NCI-H526 (cell line): ENCODE results near the gene FGGY.

ENCODE experiments used
- DNase-seq, 2 experiments: peaks; one replicate each; lab custom pipeline; 2025; lab: John Stamatoyannopoulos, UW

The FGGY gene

DNA sequence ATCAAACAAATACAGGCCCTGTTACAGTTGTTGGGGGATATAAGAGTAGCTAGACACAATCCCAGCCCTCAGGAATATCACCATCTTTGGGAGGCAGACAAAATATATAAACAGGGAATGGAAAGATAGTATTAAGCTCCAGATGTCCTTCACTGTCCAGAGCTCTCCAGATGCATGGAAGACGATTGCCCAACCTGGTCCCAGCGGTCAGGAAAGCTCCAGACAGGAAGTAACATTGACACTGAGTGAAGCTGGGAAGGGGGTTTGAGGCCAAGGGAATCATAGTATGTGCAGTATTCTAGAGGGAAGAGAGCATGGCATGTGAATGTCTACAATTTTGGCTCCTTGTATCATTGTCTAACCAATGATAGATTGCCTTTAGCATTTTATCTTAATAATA, 344.0 kb downstream of the FGGY start:
- DNase-seq = no peak

DNA sequence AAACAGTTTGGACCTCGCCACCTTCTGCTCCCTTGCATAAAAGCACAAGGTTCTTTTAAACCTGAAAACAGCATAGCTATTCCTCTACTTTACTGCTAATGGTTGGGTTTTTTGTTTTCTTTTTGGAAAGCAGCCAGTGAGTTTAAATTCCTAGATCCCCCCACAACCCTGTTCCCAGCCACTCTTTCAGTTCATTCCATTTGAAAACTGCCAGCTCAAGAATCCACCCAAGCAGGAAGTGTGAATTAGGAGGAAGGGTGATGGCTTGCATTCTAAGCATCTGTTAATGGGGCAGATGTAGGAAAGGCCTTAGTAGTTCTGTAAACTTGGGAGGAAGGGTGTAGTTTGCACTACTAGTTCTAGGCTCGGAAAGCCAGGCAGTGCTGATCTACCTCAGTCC, 344.9 kb downstream of the FGGY start:
- DNase-seq = no peak

GRCh38 chr1:59643526-59643925, 346.6 kb downstream of the FGGY start:
- DNase-seq = no peak

DNA sequence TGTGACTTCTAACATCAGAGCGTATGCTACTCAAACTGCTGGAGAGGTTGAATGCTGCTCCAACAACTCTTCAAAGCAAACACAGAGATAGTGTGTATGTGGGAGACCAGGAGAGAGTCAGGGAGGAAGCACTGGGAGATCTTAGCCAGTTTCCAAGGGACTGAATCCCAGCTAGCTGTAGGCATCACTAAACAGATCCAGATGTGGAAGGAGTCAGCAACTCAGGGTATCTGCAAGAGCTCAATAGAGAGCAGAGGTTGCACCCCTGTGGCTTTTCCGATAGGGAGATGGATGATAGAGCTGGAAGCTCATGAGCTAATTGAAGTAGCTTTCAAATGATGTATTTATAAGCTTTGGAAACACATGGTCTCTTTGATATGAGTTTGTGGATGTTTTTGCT, 349.0 kb downstream of the FGGY start:
- DNase-seq = no peak

GRCh38 chr1:59653142-59653958, 356.5 kb downstream of the FGGY start:
- peak in 1 of 2 experiments; percentile 37 for DNase-seq

DNA sequence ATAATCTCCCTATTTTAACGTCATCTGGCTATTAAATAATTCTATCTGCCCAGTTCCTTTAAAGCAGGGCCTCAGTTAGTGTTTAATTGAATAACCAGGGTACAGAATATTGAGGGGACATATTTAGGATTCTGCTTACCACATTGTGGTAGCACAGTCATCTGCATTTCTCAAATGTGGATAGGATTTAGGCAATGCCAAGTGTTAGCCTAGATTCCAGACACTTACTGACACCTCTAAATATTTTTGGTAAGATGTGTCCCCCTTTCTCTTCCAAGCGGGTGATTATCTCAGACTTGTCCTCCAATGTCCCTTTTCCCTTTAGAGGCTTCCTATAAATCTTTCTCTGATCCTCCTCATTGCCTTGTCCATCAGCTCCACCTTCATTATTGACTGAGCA, 357.1 kb downstream of the FGGY start:
- no peak for DNase-seq

DNA sequence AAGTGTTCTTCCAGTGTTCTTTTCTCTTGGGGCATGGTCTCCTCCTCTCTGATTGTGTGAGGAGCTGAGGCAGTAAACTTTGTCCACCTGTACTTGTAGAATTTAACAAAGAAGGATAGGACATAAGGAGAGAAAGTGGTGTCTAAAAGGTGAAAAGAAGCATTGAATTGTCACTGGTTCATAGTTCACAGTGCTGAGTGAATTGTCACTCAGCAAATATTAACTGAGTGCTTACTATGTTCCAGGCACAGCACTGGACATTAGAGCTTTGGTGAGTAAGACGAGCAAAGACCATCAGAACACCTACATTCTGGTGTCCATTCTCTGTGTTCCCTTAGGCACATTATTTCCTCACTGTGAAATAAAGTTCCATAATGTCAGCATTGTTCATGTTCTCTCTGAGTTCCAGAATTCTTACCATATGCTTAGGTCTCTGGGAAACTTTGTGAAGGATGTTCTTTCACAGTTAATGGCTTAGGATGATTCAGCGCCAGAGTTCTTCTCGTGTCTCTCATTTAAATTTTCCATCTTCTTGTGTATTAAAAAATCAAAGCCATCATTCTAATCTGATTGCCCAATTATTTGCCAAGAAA, 361.1 kb downstream of the FGGY start:
- no peak for DNase-seq

DNA sequence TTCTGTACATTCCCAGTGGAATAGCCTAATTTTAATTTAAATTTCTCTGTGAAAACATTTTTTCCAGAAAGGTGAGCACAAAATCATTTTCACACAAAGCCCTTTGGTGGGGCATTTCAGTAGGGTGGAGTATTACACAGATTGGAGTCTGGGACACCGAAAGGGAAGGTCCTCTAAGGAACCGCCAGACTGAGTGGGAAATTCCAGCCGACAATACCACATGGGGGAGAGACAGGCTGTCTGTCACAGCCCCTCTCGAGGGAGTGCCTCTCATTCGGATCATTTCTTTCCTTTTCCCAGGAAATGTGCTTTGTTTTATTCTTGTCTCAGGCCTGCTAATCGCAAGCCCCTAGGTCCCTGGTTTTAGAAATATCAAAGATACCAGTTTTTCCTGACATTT, 367.3 kb downstream of the FGGY start:
- peak; percentile 67 to 79 for DNase-seq

DNA sequence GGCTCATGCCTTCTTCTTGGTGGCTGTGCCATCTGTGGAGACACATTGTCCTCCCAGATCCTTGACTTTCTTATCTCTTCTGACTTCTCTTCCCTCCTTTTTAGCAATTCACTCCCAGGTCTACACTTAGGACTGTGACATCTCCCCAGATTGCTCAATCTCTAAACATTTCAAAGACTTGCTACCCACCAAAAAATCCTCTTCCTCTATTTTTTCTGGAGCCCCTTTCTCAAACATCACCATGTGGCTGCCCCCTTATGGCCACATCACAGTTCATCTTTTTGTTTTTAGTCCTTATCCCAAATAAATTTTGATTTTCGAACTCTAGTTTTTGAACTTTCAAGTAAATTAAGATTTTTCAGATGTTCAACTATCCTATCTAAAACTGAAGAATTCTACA, 369.2 kb downstream of the FGGY start:
- DNase-seq = no peak

- DNase-seq = no peak
Measured at GRCh38 chr1:59667020-59667419, 370.1 kb downstream of the FGGY start.

DNA sequence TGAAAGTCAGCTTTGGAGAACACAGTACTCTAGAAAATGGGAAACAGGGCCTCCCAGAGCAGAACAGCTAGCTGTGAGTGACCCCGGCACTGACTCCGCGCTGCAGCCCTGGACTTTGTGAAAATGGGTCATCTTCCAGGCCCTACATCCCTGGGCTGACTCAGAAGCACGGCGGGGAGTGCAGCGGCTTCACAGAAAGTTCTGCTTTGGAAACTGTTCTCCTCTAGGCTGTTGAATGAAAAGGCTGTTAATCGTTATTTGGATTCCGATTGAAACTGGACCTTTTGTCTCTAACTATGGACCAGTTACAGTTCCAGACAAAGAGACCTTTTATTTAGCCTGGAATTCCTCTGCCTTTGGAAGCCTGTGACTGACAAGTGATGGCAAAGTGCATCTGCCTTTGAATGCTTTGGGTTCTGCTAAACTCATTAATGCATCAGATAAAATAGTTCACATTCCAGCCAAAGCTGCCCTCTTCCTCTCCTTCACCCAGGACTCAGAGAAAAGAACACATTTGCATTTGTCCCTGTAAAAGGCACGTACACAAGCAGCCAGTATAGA, 372.9 kb downstream of the FGGY start:
- DNase-seq = no peak

- no peak for DNase-seq
Measured at GRCh38 chr1:59670662-59671061, 373.8 kb downstream of the FGGY start.

DNA sequence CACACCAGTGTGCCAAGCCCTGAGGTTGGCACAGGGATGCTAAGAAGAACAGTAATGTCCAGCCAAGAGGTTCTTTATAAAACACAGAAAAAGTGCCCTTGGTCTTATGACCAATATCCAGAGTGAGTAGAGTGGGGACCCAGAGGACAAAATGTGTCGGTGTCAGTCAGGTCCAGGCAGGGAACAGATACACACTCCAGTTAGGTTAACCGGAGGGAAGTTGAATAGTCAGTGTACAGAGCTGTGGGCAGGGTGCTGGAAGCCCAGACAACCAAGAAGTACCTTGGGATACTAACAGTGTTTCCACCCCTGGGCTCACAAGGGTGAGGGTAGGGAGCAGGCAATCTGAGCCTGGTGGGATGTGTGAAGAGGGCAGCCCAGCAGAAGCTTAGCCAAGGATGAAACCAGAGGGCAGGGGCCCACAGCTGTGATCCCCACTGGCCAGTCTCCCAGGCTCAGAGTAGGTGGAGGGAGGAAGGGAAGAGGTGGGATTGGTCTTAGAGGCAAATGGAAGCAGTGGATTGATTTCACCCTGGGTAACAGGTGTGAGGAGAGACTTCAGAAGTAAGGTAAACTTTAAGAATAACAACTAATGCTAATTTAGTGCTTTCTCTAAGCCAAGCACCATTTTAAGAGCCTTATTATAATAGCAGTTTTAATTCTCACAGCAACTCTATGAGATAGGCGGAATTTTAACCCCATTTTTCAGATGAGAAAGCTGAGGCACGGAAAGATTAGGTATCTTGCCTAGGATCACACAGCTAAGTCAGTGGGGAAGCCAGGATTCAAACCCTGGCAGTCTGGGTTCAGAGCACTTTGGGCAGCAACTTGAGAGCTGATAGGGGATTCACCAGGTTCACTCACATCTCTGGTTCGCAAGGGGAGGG, 374.4 kb downstream of the FGGY start:
- no peak for DNase-seq

GRCh38 chr1:59671953-59672305, 375.0 kb downstream of the FGGY start:
- no peak for DNase-seq

DNA sequence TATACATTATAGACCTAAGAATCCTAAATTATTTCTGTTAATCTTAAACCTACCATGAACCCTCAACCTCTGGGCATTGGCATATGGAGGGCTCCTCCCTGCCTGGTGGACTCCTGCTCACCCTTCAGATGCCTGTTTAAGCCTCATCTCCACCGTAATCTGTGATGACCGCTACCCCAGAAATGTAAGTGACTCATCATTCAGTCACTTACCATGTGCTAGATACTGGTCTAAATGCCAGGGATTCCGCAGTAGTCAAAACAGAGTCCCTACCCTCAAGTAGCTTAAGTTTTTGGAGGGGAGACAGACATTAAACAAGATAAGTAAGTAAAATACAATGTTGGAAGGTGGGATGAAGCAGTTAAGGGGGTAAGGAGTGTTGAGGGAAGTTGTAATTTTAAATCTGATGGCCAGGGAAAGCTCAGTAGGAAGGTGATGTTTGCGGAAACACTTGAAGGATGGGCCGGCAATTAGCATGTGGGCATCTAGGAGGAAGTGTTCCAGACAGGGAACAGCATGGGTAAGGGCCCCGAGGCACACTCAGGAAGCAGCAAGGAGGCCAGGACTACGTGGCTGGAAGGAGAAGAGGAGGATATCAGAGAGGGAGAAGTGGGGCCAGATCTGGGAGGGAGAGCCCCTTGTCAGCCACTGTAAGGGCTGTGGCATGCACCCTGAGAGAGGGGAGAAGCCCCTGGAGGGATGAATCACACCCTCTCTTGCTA, 376.1 kb downstream of the FGGY start:
- no peak for DNase-seq

DNA sequence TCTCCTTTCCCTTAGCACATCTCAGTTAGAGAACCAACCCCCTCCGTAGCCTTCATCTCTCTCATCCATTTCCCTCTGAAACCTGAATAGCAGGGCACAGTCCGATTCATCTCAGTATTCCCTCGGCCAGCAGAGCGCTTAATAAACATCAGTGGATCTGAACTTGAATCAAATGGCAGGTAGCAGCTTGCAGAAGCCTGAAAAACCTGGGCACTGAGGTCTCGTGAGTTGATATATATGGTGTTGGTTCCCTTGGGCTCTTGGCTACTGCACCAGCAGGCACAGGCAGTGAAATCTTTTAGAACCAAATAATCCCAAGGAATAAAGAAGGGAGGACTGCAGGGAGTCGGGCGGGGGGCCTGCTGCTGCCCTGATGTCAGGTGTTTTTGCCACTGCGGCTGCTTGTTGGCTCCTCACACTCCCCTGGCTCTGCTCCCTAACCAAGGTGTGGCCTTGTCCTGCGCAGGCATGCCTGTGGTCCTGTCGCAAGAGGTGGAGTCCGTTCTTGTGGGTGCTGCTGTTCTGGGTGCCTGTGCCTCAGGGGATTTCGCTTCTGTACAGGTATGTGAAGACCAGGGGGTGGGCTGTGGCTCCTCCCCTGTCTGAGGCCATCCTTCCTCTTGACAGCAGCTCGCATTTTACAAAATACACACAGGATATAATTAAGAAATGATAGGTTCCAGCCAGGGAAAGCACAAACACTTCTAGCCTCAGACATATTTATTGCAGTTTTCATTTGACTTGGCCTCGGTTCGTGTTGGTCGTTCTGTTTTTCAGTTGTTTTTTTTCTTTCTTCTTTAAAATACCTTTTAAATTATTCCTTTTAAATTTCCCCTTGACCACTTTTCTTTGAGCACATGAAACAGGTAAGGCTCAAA, 376.9 kb downstream of the FGGY start:
- no peak for DNase-seq

DNA sequence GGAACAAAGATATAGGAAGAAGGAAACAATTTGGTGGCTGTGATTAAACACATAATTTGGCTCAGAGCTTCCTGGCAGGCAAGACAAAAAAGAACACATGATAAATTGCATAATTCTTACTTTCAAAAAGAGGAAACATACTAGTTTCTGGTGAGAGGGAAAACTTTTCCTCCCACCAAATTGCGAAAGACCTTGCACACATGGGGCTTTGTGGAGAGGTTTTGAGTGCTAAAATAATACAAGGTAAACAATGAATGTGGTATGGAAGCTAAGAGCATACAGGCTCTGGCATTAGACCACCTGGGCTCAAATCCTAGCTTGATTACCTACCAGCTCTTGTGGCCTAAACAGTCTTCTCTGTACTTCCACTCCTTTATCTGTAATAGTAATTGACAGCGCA, 377.7 kb downstream of the FGGY start:
- DNase-seq = no peak

DNA sequence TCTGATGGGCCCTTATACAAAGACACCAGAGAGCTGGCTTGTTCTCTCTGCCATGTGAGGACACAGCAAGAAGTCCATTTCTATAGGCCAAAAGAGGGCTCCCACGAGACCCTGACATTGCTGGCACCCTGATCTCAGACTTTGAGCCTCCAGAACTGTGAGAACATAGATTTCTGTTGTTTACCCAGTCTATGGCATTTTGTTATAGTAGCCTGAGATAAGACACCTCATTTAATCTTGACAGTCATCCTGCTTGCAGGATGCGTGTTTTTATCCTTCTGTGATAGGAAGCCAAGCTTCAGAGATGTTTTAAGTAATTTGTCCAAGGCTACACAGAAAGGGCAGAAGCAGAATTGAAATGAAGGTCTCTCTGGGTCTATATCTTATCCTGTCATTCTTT, 379.0 kb downstream of the FGGY start:
- no peak for DNase-seq

GRCh38 chr1:59678040-59678439, 381.1 kb downstream of the FGGY start:
- no peak for DNase-seq

DNA sequence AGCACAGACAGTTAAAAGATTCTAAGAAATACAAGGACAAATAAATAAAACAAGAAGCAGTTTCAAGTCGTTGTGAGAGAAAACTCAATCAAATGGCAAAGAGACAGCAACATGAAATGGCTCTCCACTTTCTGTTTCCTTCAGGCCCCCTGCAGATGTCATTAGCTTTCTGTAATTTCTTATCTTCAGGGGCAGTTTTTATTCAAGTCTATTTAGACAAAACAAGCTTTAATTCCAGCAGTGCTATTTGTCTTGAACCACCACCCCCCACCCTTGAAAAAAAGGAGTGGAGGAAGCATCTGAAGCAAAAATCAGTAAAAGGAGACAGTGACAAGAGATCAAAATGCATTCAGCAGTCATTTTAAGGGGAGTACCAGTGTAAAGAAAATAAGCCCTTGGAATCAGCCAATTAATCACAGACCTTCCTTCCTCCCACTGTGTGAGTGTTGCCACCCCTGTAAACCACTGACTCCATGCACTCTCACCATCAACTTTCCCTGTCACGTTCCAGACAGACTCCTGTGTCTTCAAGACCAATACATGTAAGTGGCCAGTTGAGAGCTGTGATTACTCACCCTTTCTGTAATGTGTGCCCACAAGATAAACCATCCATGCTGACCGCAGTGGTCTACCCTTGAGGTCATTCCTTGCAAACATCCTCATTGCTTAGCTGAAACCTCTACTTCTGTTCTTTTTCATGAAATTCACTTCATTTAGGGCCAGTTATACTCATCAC, 381.8 kb downstream of the FGGY start:
- DNase-seq = no peak
